Brain microvascular endothelial cell (primary cell): Measurements from ENCODE around the gene BMS1.
"Not testable (repeated sequence)": the region's sequence is repeated elsewhere in the genome, so short reads cannot be mapped to it uniquely, and the experiment has no call there.

Source experiments
- DNase-seq: peaks from one replicate; pipeline ENCODE4 v3.0.0-alpha.2; 2020
- H3K27ac ChIP-seq: fragments of 250-450 bp; sonication (Bioruptor Pico); 2 replicates; pipeline ENCODE4 v1.5.1; 2020; ENCODE audit warnings: mild to moderate bottlenecking, moderate library complexity
- H3K27me3 ChIP-seq: fragments of 250-450 bp; sonication (Bioruptor Pico); replicated peaks from 2 replicates; pipeline ENCODE4 v1.5.1; 2020; ENCODE audit warnings: mild to moderate bottlenecking
- H3K36me3 ChIP-seq: fragments of 250-450 bp; sonication (Bioruptor Pico); replicated peaks from 2 replicates; pipeline ENCODE4 v1.5.1; 2020; ENCODE audit warnings: mild to moderate bottlenecking
- H3K4me3 ChIP-seq: 2 replicates; pipeline ENCODE4 v1.5.1; 2011; ENCODE audit warnings: low read depth, mild to moderate bottlenecking, control low read depth, low read length, moderate library complexity
- CTCF ChIP-seq: IDR thresholded peaks from 2 replicates; pipeline ENCODE4 v1.5.1; 2011; ENCODE audit warnings: low read depth, mild to moderate bottlenecking, moderate library complexity, low read length, control low read depth, inconsistent platforms; ENCODE audit errors: missing control alignments
- in situ Hi-C: cut with HindIII; loops from 2 replicates; pipeline ENCODE4 v1.10.0; 2017; ENCODE audit warnings: low sequenced_read_pairs, low pct_ligation_motif_present

The BMS1 gene

GRCh38 chr10:42827201-42827600 is 44.6 kb downstream of the BMS1 start:
- peaks cover 27% of the 10 kb centered on the region for H3K36me3 ChIP-seq
- no peaks in the 10 kb centered on the region for H3K27me3 ChIP-seq
- no peak for DNase-seq
- H3K27ac ChIP-seq = no peak overlapping the region
- TF ChIP-seq CTCF = peak; percentile 47
- H3K4me3 ChIP-seq = no peak overlapping the region
- in situ Hi-C loops = no loop called here

GRCh38 chr10:42828391-42828790 is 45.8 kb downstream of the BMS1 start:
- H3K36me3 ChIP-seq = peaks cover 20% of the 10 kb centered on the region
- DNase-seq, in situ Hi-C loops, H3K4me3 ChIP-seq, H3K27ac ChIP-seq, H3K27me3 ChIP-seq: not testable (repeated sequence)

DNA sequence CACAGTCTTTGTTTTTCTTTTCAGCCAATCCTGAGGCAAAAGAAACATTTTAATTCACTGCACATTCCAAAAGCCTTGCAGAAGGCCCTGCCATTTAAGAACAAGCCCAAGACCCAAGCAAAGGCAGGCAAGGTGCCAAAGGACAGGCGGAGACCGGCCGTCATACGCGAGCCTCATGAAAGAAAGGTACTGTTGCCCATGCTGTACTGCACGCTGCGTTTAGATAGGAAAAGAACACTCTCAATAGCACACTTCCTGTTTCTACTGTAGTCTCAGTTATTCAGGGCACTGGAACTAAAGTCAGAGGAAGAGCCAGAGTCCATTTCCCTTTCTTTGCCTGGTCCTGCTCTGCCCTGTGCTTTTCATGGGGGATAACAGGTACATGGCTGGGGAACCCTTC is 47.6 kb downstream of the BMS1 start:
- in situ Hi-C loops = no loop called here

DNA sequence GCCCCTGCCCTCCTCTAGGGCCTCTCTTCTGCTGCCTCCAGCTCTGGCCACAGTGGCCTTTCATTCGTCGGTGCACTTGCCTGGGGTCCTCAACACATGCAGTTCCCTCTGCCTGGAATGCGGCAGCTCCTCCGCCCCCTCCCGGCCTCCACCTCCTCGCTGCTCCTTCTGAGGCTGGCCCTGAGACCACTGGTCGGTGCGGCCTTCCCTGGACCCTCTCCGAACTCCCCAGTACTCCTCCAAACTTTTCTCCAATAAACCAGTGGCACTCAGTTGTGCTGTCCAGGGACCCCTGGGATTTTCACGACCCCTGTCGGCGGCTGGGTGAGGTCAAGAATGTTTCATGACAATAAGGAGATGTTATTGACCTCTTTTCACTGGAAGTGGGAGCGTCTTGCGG is 53.5 kb downstream of the BMS1 start:
- in situ Hi-C loops = no loop called here
- no peaks in the 10 kb centered on the region for H3K27me3 ChIP-seq
- H3K27ac ChIP-seq = no peak overlapping the region
- no peak for TF ChIP-seq CTCF
- H3K4me3 ChIP-seq = no peak overlapping the region
- peaks cover 2% of the 10 kb centered on the region for H3K36me3 ChIP-seq
- no peak for DNase-seq

More for the DNA sequence above, 47.6 kb downstream of the BMS1 start:
- Histone ChIP-seq H3K36me3 (peaks cover 14% of the 10 kb centered on the region), H3K27me3 (no peaks in the 10 kb centered on the region), H3K4me3 (no peak overlapping the region), H3K27ac (no peak overlapping the region)
- DNase-seq = no peak
- TF ChIP-seq CTCF = no peak

GRCh38 chr10:42836771-42837468 is 54.3 kb downstream of the BMS1 start:
- peak; percentile 30 for TF ChIP-seq CTCF
- peak; percentile 32 for DNase-seq
- H3K36me3 ChIP-seq = no peaks in the 10 kb centered on the region
- no peak overlapping the region for H3K27ac ChIP-seq
- no peaks in the 10 kb centered on the region for H3K27me3 ChIP-seq
- peak overlapping the region; percentile 42 for H3K4me3 ChIP-seq
- in situ Hi-C loops = no loop called here

GRCh38 chr10:42844810-42845209 is 62.2 kb downstream of the BMS1 start:
- in situ Hi-C loops = not testable (repeated sequence)

GRCh38 chr10:42847261-42847660 is 64.7 kb downstream of the BMS1 start:
- H3K27me3 ChIP-seq, in situ Hi-C loops, H3K27ac ChIP-seq, DNase-seq, H3K4me3 ChIP-seq, H3K36me3 ChIP-seq: not testable (repeated sequence)

More at GRCh38 chr10:42844810-42845209, 62.2 kb downstream of the BMS1 start:
- not testable (repeated sequence) for H3K27me3 ChIP-seq, DNase-seq, H3K27ac ChIP-seq, H3K4me3 ChIP-seq, H3K36me3 ChIP-seq
